Prostate gland (tissue), 2 donors: ENCODE measurements around the gene CLEC3A.

ENCODE experiments used
- CTCF ChIP-seq, 4 experiments: fragments of 200-600 bp in 2 of 4; fragments of 450-650 bp in 2 of 4; sonication (generic) in 2 of 4; IDR thresholded peaks; 1 replicate in 3 of 4; 2 replicates in 1 of 4; pipeline ENCODE4 v1.5.1; 2016 to 2019; ENCODE audit warnings: antibody characterized with exemption in 4 of 4, mild to moderate bottlenecking in 2 of 4, moderate library complexity in 2 of 4
- POLR2A ChIP-seq: fragments of 450-650 bp; IDR thresholded peaks from one replicate; pipeline ENCODE4 v1.6.1; 2016; ENCODE audit warnings: antibody characterized with exemption, mild to moderate bottlenecking
- POLR2AphosphoS5 ChIP-seq: sonication (generic); formaldehyde crosslinking; IDR thresholded peaks from one replicate; pipeline ENCODE4 v1.6.1; 2017; ENCODE audit warnings: antibody characterized with exemption

- TF ChIP-seq CTCF (IDR thresholded peaks at IDR 0.05) (no peak), POLR2A (no peak), POLR2AphosphoS5 (no peak)
Measured at GRCh38 chr16:77985111-77985510, 37.2 kb upstream of the CLEC3A start.
